Stimulated activated CD4-positive, alpha-beta T cell treated with anti-CD3 and anti-CD28 coated beads, Interleukin-12 subunit alpha, Interleukin-12 subunit beta, amount 100 ng/mL, for 4 hours (primary cell): Measurements from ENCODE around the gene MCTS1.
"Not testable (repeated sequence)": the region's sequence is repeated elsewhere in the genome, so short reads cannot be mapped to it uniquely, and the experiment has no call there.

Experiments
- DNase-seq: peaks from one replicate; pipeline ENCODE4 v3.0.0-alpha.2; 2020

Gene MCTS1

GRCh38 chrX:120629667-120630537 is 26.0 kb downstream of the MCTS1 start, which contains the start of gene C1GALT1C1:
C1GALT1C1 (minus strand) TSS chrX:120630054; CDS start chrX:120627166, 2,888 bp downstream.
- DNase-seq: peak; percentile 84

- no peak for DNase-seq
Observed at GRCh38 chrX:120638619-120639018, 34.7 kb downstream of the MCTS1 start.

GRCh38 chrX:120642871-120643270 is 39.0 kb downstream of the MCTS1 start:
- DNase-seq: no peak

- no peak for DNase-seq
Observed at GRCh38 chrX:120647127-120647526, 43.2 kb downstream of the MCTS1 start.

GRCh38 chrX:120652256-120652655 is 48.4 kb downstream of the MCTS1 start:
- DNase-seq: not testable (repeated sequence)

GRCh38 chrX:120653000-120653399 is 49.1 kb downstream of the MCTS1 start:
- DNase-seq: no peak

GRCh38 chrX:120660637-120661036 is 56.7 kb downstream of the MCTS1 start:
- DNase-seq: no peak
